K562 (cell line): ENCODE results near the gene RARA. TPM values are rescaled to one million over a fixed set of nuclear protein-coding genes. Genes with fewer than 3 reads are reported as not detected.
A peak's percentile ranks its signal among the peaks of the same experiment; 100 is the strongest.

Source experiments
- KLF1 ChIP-seq: fragments of 450-650 bp; IDR thresholded peaks from 2 replicates; pipeline ENCODE4 v1.6.1; 2016; ENCODE audit warnings: missing genetic modification characterization, missing compliant biosample characterization
- MAZ ChIP-seq, 2 experiments: fragments of 450-650 bp in 1 of 2; sonication (generic) in 1 of 2; formaldehyde crosslinking; IDR thresholded peaks in 1 of 2; conservative IDR thresholded peaks in 1 of 2; 2 replicates each; pipeline versions ENCODE4 v1.4.0 to v1.5.0; 2020; ENCODE audit warnings: mild to moderate bottlenecking in 1 of 2, missing genetic modification reagents in 1 of 2
- POLR2G ChIP-seq: fragments of 200-400 bp; formaldehyde crosslinking; IDR thresholded peaks from 2 replicates; pipeline ENCODE4 v1.6.1; 2017; ENCODE audit warnings: low read depth, mild to moderate bottlenecking, antibody characterized with exemption, low read length, moderate library complexity
- RB1 ChIP-seq: fragments of 450-650 bp; IDR thresholded peaks from 2 replicates; pipeline ENCODE4 v1.6.1; 2017; ENCODE audit warnings: low read depth, mild to moderate bottlenecking
- RFX1 ChIP-seq: fragments of 450-650 bp; IDR thresholded peaks from 2 replicates; pipeline ENCODE4 v1.6.1; 2016; ENCODE audit warnings: mild to moderate bottlenecking, moderate library complexity
- SRF ChIP-seq, 2 experiments: fragments of 250-450, 450-650 bp in 1 of 2; sonication (Bioruptor Pico) in 1 of 2; sonication (generic) in 1 of 2; formaldehyde crosslinking; IDR thresholded peaks; 2 replicates each; pipeline versions ENCODE4 v1.5.0 to v1.5.1; 2020 to 2022; ENCODE audit warnings: mild to moderate bottlenecking in 1 of 2, missing genetic modification reagents in 1 of 2
- TEAD1 ChIP-seq, 2 experiments: fragments of 450-650 bp in 1 of 2; sonication (generic) in 1 of 2; formaldehyde crosslinking; IDR thresholded peaks; 2 replicates each; pipeline versions ENCODE4 v1.4.0 to v1.8.0; 2020 to 2022; ENCODE audit warnings: mild to moderate bottlenecking in 2 of 2, missing genetic modification reagents in 1 of 2
- TOE1 ChIP-seq, 2 experiments: fragments of 450-650 bp in 1 of 2; sonication (generic) in 1 of 2; formaldehyde crosslinking in 1 of 2; IDR thresholded peaks; 2 replicates each; pipeline versions ENCODE4 v1.7.1 to v1.8.0; 2016 to 2022; ENCODE audit warnings: borderline replicate concordance in 2 of 2, mild to moderate bottlenecking in 2 of 2, antibody characterized with exemption in 1 of 2, inconsistent platforms in 1 of 2, low read depth in 1 of 2, missing genetic modification reagents in 1 of 2, moderate library complexity in 1 of 2
- ZBTB40 ChIP-seq, 2 experiments: fragments of 450-650 bp in 1 of 2; sonication (generic) in 1 of 2; formaldehyde crosslinking in 1 of 2; IDR thresholded peaks; 2 replicates each; pipeline versions ENCODE4 v1.7.1 to v1.9.0; 2016 to 2022; ENCODE audit warnings: inconsistent platforms in 1 of 2, mild to moderate bottlenecking in 1 of 2, missing genetic modification reagents in 1 of 2
- ZNF449 ChIP-seq: fragments of 250-450 bp; sonication (Bioruptor Pico); IDR thresholded peaks from 2 replicates; pipeline ENCODE4 v1.8.0; 2022; ENCODE audit warnings: moderate library complexity, mild to moderate bottlenecking, inconsistent platforms
- ZNF740 ChIP-seq, 3 experiments: fragments of 200-800 bp in 1 of 3; sonication (Bioruptor generic) in 1 of 3; sonication (generic) in 1 of 3; formaldehyde crosslinking in 1 of 3; IDR thresholded peaks; 2 replicates each; pipeline versions ENCODE4 v1.6.1 to v1.8.0; 2016 to 2022; ENCODE audit warnings: mild to moderate bottlenecking in 2 of 3, missing compliant biosample characterization in 2 of 3, missing genetic modification characterization in 2 of 3, missing genetic modification reagents in 1 of 3
- polyA plus RNA-seq, 8 experiments: library from polyadenylated mRNA; depleted of rRNA in 4 of 8; stranded (reverse) in 5 of 8; unstranded in 3 of 8; fragments of >200 nt; fragmentation: Nextera tagmentation in 2 of 8; fragmentation: Illumina TruSeq in 1 of 8; extraction: Ambion mirVana in 2 of 8; extraction: Trizol in 1 of 8; gene quantifications; 2 replicates each; pipeline versions ENCODE4 v1.2.1 to v1.2.3, GENCODE V29; 2011 to 2014; ENCODE audit warnings: inconsistent platforms in 1 of 8, missing spikeins in 1 of 8
- total RNA-seq, 7 experiments: library from RNA; depleted of rRNA in 6 of 7; stranded (reverse); fragments of >200 nt in 6 of 7; fragmentation: Illumina TruSeq in 2 of 7; extraction: Trizol in 2 of 7; gene quantifications; 2 replicates each; pipeline versions ENCODE4 v1.2.1 to v1.2.3, GENCODE V29; 2011 to 2021; ENCODE audit warnings: low replicate concordance in 1 of 7

The RARA gene
- total and polyA plus RNA-seq, 9 of the 15 experiments (the other 6 are each of a cell fraction or from before 2014, with no cell fraction given): 0.10 to 28.0 (median 7.9) TPM

GRCh38 chr17:40322358-40323315 is 13.7 kb downstream of the RARA start (continued):
- peak; percentile 95 for TF ChIP-seq ZNF740 (CRISPR knock-in tag; IDR thresholded peaks at IDR 0.05)
- TF ChIP-seq ZNF740 (tag; IDR thresholded peaks at IDR 0.05): peak in 1 of 2 experiments; percentile 95; a peak in 2 of 4 replicates
- TF ChIP-seq TEAD1 (CRISPR knock-in tag; IDR thresholded peaks at IDR 0.05): no peak
- TF ChIP-seq ZBTB40 (IDR thresholded peaks at IDR 0.05): peak; percentile 93
- TF ChIP-seq ZBTB40 (CRISPR knock-in tag; IDR thresholded peaks at IDR 0.05): no peak
- TF ChIP-seq MAZ (CRISPR knock-in tag; conservative IDR thresholded peaks at IDR 0.05 in 1 of 2, IDR thresholded peaks at IDR 0.05 in 1 of 2): peak; percentile 44 to 81; a peak in 2 of 4 replicates
- peak; percentile 52; the same call in 1 of the 2 replicates for TF ChIP-seq KLF1 (tag)
- TF ChIP-seq RB1: peak; percentile 28; the same call in 1 of the 2 replicates
- TF ChIP-seq TOE1 (IDR thresholded peaks at IDR 0.05; ENCODE audit: borderline replicate concordance): peak; percentile 84; the same call in 1 of the 2 replicates
- no peak for TF ChIP-seq TOE1 (CRISPR knock-in tag; IDR thresholded peaks at IDR 0.05; ENCODE audit: borderline replicate concordance, low read depth)
- TF ChIP-seq POLR2G: 0 out of 2 replicates have a peak, but pooled peaks have one; percentile 30
- TF ChIP-seq SRF (CRISPR knock-in tag; IDR thresholded peaks at IDR 0.05): no peak
- peak; percentile 98 for TF ChIP-seq RFX1
- no peak for TF ChIP-seq ZNF449 (CRISPR knock-in tag)
